ENCODE data around the gene UGCG.
"Not testable (repeated sequence)": the region's sequence is repeated elsewhere in the genome, so short reads cannot be mapped to it uniquely, and the experiment has no call there.

UGCG gene

GRCh38 chr9:111895996-111896941, at the start of gene UGCG:
UGCG (plus strand) TSS chr9:111896814; CDS start chr9:111897216, 402 bp downstream.
- peak; percentile 72 to 76 for DNase-seq

GRCh38 chr9:111851553-111851952, 45.1 kb upstream of the UGCG start:
- no peak for DNase-seq

GRCh38 chr9:111852291-111852690, 44.3 kb upstream of the UGCG start:
- no peak for DNase-seq

- no peak for DNase-seq
Measured at GRCh38 chr9:111853450-111853827, 43.2 kb upstream of the UGCG start.

- no peak for DNase-seq
Measured at GRCh38 chr9:111854799-111855198, 41.8 kb upstream of the UGCG start.

GRCh38 chr9:111857555-111858211, 38.9 kb upstream of the UGCG start:
- no peak for DNase-seq

- DNase-seq: no peak
Measured at GRCh38 chr9:111860443-111860842, 36.2 kb upstream of the UGCG start.

- DNase-seq: no peak
Measured at GRCh38 chr9:111863636-111864035, 33.0 kb upstream of the UGCG start.

GRCh38 chr9:111866976-111867375, 29.6 kb upstream of the UGCG start:
- no peak for DNase-seq

GRCh38 chr9:111868475-111868874, 28.1 kb upstream of the UGCG start:
- no peak for DNase-seq

GRCh38 chr9:111870774-111871498, 25.7 kb upstream of the UGCG start:
- no peak for DNase-seq

GRCh38 chr9:111871499-111871855, 25.1 kb upstream of the UGCG start:
- DNase-seq: no peak

GRCh38 chr9:111872886-111873285, 23.7 kb upstream of the UGCG start:
- DNase-seq: no peak

GRCh38 chr9:111873901-111874300, 22.7 kb upstream of the UGCG start:
- DNase-seq: no peak

GRCh38 chr9:111874500-111874899, 22.1 kb upstream of the UGCG start:
- no peak for DNase-seq

GRCh38 chr9:111875291-111875690, 21.3 kb upstream of the UGCG start:
- DNase-seq: not testable (repeated sequence)

- not testable (repeated sequence) for DNase-seq
Measured at GRCh38 chr9:111875691-111876090, 20.9 kb upstream of the UGCG start.

- DNase-seq: no peak
Measured at GRCh38 chr9:111876179-111876578, 20.4 kb upstream of the UGCG start.

GRCh38 chr9:111877420-111877819, 19.2 kb upstream of the UGCG start:
- DNase-seq: no peak

GRCh38 chr9:111878946-111879345, 17.7 kb upstream of the UGCG start:
- DNase-seq: no peak

- no peak for DNase-seq
Measured at GRCh38 chr9:111886983-111887718, 9.5 kb upstream of the UGCG start.

GRCh38 chr9:111890334-111890733, 6.3 kb upstream of the UGCG start:
- no peak for DNase-seq

- DNase-seq: not testable (repeated sequence)
Measured at GRCh38 chr9:111890867-111891266, 5.7 kb upstream of the UGCG start.
